ENCODE measurements around the gene CDC27.
A peak's percentile ranks its signal among the peaks of the same experiment; 100 is the strongest.

CDC27 gene

GRCh38 chr17:47102914-47103313, 86.2 kb downstream of the CDC27 start:
- no peaks in the 10 kb centered on the region for H3K36me3 ChIP-seq (ENCODE audit: insufficient read depth, insufficient read length, low read length)
- no peak overlapping the region for H3K4me3 ChIP-seq (ENCODE audit: insufficient read length, low read depth)
- no peak for DNase-seq (ENCODE audit: low read depth, low spot score)
- no peaks in the 10 kb centered on the region for H3K4me1 ChIP-seq (ENCODE audit: insufficient read depth, insufficient read length)
- H3K27me3 ChIP-seq (ENCODE audit: insufficient read depth, insufficient read length), result no peaks in the 10 kb centered on the region
- TF ChIP-seq SUZ12 (IDR thresholded peaks at IDR 0.05; ENCODE audit: extremely low read depth, insufficient read depth, insufficient read length) (no peak), ZNF274 (IDR thresholded peaks at IDR 0.05; ENCODE audit: low read depth, low read length) (no peak), YY1 (IDR thresholded peaks at IDR 0.05; ENCODE audit: insufficient read depth, insufficient read length) (no peak)
- no peaks in the 10 kb centered on the region; the same call in 1 of the 2 replicates for H3K9me3 ChIP-seq (ENCODE audit: insufficient read depth, low read length)
- no peak overlapping the region for H3K9ac ChIP-seq (ENCODE audit: insufficient read length, low read depth)

- Histone ChIP-seq H3K27me3 (ENCODE audit: insufficient read depth, insufficient read length) (no peaks in the 10 kb centered on the region), H3K9me3 (ENCODE audit: insufficient read depth, low read length) (no peaks in the 10 kb centered on the region; the same call in 1 of the 2 replicates), H3K4me3 (ENCODE audit: insufficient read length, low read depth) (peak overlapping the region; percentile 77), H3K4me1 (ENCODE audit: insufficient read depth, insufficient read length) (no peaks in the 10 kb centered on the region), H3K36me3 (ENCODE audit: insufficient read depth, insufficient read length, low read length) (peaks cover 2% of the 10 kb centered on the region), H3K9ac (ENCODE audit: insufficient read length, low read depth) (peak overlapping the region; percentile 88)
- DNase-seq (ENCODE audit: low read depth, low spot score), result peak; percentile 44
- TF ChIP-seq YY1 (IDR thresholded peaks at IDR 0.05; ENCODE audit: insufficient read depth, insufficient read length) (no peak), SUZ12 (IDR thresholded peaks at IDR 0.05; ENCODE audit: extremely low read depth, insufficient read depth, insufficient read length) (no peak), ZNF274 (IDR thresholded peaks at IDR 0.05; ENCODE audit: low read depth, low read length) (no peak)
These were observed 88.9 kb downstream of the CDC27 start for GRCh38 chr17:47099987-47100711.

DNA sequence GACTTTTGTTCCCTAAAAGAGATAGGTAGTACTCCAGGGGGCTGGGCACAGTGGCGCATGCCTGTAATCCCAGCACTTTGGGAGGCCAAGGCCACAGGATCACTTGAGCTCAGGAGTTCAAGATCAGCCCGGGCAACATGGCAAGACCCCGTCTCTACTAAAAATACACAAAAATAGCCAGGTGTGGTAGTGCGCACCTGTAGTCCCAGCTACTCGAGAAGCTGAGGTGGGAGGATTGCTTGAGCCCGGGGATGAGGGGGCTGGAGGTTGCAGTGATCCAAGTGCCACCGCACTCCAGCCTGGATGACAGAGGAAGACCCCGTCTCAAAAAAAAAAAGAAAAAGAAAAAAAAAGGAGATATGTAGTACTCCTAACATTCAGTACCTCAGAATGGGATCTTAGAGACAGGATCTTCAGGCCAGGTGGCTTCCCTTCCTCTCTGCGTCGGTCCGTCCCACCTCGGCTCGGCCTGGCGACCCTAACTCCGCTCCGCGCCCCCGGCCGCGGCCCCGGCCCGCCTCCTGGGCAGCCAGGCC, 89.6 kb downstream of the CDC27 start:
- DNase-seq (ENCODE audit: low read depth, low spot score), result no peak
- peak overlapping the region; percentile 77 for H3K4me3 ChIP-seq (ENCODE audit: insufficient read length, low read depth)
- H3K4me1 ChIP-seq (ENCODE audit: insufficient read depth, insufficient read length), result no peaks in the 10 kb centered on the region
- no peaks in the 10 kb centered on the region for H3K27me3 ChIP-seq (ENCODE audit: insufficient read depth, insufficient read length)
- TF ChIP-seq SUZ12 (IDR thresholded peaks at IDR 0.05; ENCODE audit: extremely low read depth, insufficient read depth, insufficient read length) (no peak), ZNF274 (IDR thresholded peaks at IDR 0.05; ENCODE audit: low read depth, low read length) (no peak), YY1 (IDR thresholded peaks at IDR 0.05; ENCODE audit: insufficient read depth, insufficient read length) (no peak)
- H3K36me3 ChIP-seq (ENCODE audit: insufficient read depth, insufficient read length, low read length), result peaks cover 2% of the 10 kb centered on the region
- no peaks in the 10 kb centered on the region; the same call in 1 of the 2 replicates for H3K9me3 ChIP-seq (ENCODE audit: insufficient read depth, low read length)
- H3K9ac ChIP-seq (ENCODE audit: insufficient read length, low read depth), result peak overlapping the region; percentile 88

GRCh38 chr17:47096343-47096742, 92.8 kb downstream of the CDC27 start:
- TF ChIP-seq ZNF274 (IDR thresholded peaks at IDR 0.05; ENCODE audit: low read depth, low read length), result no peak
- TF ChIP-seq SUZ12 (IDR thresholded peaks at IDR 0.05; ENCODE audit: extremely low read depth, insufficient read depth, insufficient read length), result no peak
- no peak for TF ChIP-seq YY1 (IDR thresholded peaks at IDR 0.05; ENCODE audit: insufficient read depth, insufficient read length)

GRCh38 chr17:47095268-47095667, 93.8 kb downstream of the CDC27 start:
- no peak for TF ChIP-seq SUZ12 (IDR thresholded peaks at IDR 0.05; ENCODE audit: extremely low read depth, insufficient read depth, insufficient read length)
- no peak for TF ChIP-seq ZNF274 (IDR thresholded peaks at IDR 0.05; ENCODE audit: low read depth, low read length)
- no peak for TF ChIP-seq YY1 (IDR thresholded peaks at IDR 0.05; ENCODE audit: insufficient read depth, insufficient read length)

More at GRCh38 chr17:47096343-47096742, 92.8 kb downstream of the CDC27 start:
- no peaks in the 10 kb centered on the region for H3K4me1 ChIP-seq (ENCODE audit: insufficient read depth, insufficient read length)
- no peaks in the 10 kb centered on the region for H3K27me3 ChIP-seq (ENCODE audit: insufficient read depth, insufficient read length)
- no peak overlapping the region for H3K4me3 ChIP-seq (ENCODE audit: insufficient read length, low read depth)
- DNase-seq (ENCODE audit: low read depth, low spot score), result no peak
- peaks cover 2% of the 10 kb centered on the region for H3K36me3 ChIP-seq (ENCODE audit: insufficient read depth, insufficient read length, low read length)
- no peak overlapping the region for H3K9ac ChIP-seq (ENCODE audit: insufficient read length, low read depth)
- H3K9me3 ChIP-seq (ENCODE audit: insufficient read depth, low read length), result no peaks in the 10 kb centered on the region

DNA sequence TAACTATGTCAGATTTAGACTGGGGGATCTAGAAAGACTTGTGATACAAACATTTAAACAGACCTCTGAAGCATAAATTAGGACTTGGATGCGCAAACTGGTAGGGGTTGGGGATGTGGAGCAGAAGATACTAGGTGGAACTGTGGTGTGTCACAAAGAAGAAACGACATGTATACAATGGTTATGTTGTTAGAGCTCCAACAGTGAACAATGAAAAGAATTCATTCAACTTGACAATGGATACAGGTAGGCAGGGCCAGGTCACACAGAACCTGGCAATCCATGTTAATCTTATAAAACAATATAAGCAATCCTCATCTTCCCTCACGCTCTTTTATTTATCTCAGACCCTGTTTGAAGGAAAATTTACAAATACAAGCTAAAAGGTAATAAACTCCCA, 102.0 kb downstream of the CDC27 start:
- no peak overlapping the region for H3K9ac ChIP-seq (ENCODE audit: insufficient read length, low read depth)
- H3K4me3 ChIP-seq (ENCODE audit: insufficient read length, low read depth), result no peak overlapping the region
- H3K4me1 ChIP-seq (ENCODE audit: insufficient read depth, insufficient read length), result no peaks in the 10 kb centered on the region
- H3K36me3 ChIP-seq (ENCODE audit: insufficient read depth, insufficient read length, low read length), result no peaks in the 10 kb centered on the region
- no peak for DNase-seq (ENCODE audit: low read depth, low spot score)
- H3K9me3 ChIP-seq (ENCODE audit: insufficient read depth, low read length), result no peaks in the 10 kb centered on the region
- H3K27me3 ChIP-seq (ENCODE audit: insufficient read depth, insufficient read length), result no peaks in the 10 kb centered on the region
- TF ChIP-seq ZNF274 (IDR thresholded peaks at IDR 0.05; ENCODE audit: low read depth, low read length) (no peak), SUZ12 (IDR thresholded peaks at IDR 0.05; ENCODE audit: extremely low read depth, insufficient read depth, insufficient read length) (no peak), YY1 (IDR thresholded peaks at IDR 0.05; ENCODE audit: insufficient read depth, insufficient read length) (no peak)

More at GRCh38 chr17:47095268-47095667, 93.8 kb downstream of the CDC27 start:
- Histone ChIP-seq H3K9me3 (ENCODE audit: insufficient read depth, low read length) (no peaks in the 10 kb centered on the region), H3K9ac (ENCODE audit: insufficient read length, low read depth) (no peak overlapping the region), H3K36me3 (ENCODE audit: insufficient read depth, insufficient read length, low read length) (peaks cover 2% of the 10 kb centered on the region), H3K27me3 (ENCODE audit: insufficient read depth, insufficient read length) (no peaks in the 10 kb centered on the region), H3K4me3 (ENCODE audit: insufficient read length, low read depth) (no peak overlapping the region), H3K4me1 (ENCODE audit: insufficient read depth, insufficient read length) (no peaks in the 10 kb centered on the region)
- no peak for DNase-seq (ENCODE audit: low read depth, low spot score)

DNA sequence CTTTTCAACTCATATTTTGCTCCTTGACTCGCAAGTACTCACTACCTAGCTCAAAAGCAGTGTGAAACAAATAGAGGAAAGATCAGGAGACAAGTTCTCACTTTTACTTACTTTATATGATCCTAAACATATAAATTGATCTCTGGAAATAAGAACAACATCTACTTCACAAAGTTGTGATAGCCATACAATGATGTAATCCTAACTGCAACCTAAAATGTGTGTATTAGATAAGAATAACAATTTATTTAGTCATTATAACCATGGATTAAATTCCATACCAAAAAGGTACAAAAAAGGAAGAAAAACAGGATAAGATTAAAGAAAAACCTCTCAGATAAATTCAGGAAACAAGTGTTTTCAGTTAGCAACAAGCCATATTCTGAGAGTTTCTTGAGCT, 103.4 kb downstream of the CDC27 start:
- no peak overlapping the region for H3K4me3 ChIP-seq (ENCODE audit: insufficient read length, low read depth)
- H3K36me3 ChIP-seq (ENCODE audit: insufficient read depth, insufficient read length, low read length), result peaks cover 3% of the 10 kb centered on the region
- no peaks in the 10 kb centered on the region for H3K27me3 ChIP-seq (ENCODE audit: insufficient read depth, insufficient read length)
- no peak for TF ChIP-seq YY1 (IDR thresholded peaks at IDR 0.05; ENCODE audit: insufficient read depth, insufficient read length)
- no peak for TF ChIP-seq SUZ12 (IDR thresholded peaks at IDR 0.05; ENCODE audit: extremely low read depth, insufficient read depth, insufficient read length)
- no peak for TF ChIP-seq ZNF274 (IDR thresholded peaks at IDR 0.05; ENCODE audit: low read depth, low read length)
- H3K9ac ChIP-seq (ENCODE audit: insufficient read length, low read depth), result no peak overlapping the region
- H3K9me3 ChIP-seq (ENCODE audit: insufficient read depth, low read length), result no peaks in the 10 kb centered on the region
- H3K4me1 ChIP-seq (ENCODE audit: insufficient read depth, insufficient read length), result no peaks in the 10 kb centered on the region
- no peak for DNase-seq (ENCODE audit: low read depth, low spot score)

Measured in NT2/D1 (cell line).